DOHH2 (cell line): ENCODE measurements around the gene DNAJC25.

Source experiments
- H3F3A ChIP-seq: fragments of 200-600 bp; sonication (generic), shearing (Covaris generic); 2 replicates; pipeline ENCODE4 v1.6.0; 2016; ENCODE audit warnings: antibody characterized with exemption, mild to moderate bottlenecking; ENCODE audit not compliant: control insufficient read depth, insufficient read depth
- H3K27ac ChIP-seq: fragments of 200-600 bp; sonication (generic); 2 replicates; pipeline ENCODE4 v1.5.1; 2014; ENCODE audit warnings: low read depth, mild to moderate bottlenecking, low read length, moderate library complexity
- H3K27me3 ChIP-seq: fragments of 200-600 bp; sonication (generic); 2 replicates; pipeline ENCODE4 v1.6.1; 2014; ENCODE audit warnings: mild to moderate bottlenecking, low read length, mixed read lengths; ENCODE audit not compliant: control insufficient read depth
- H3K36me3 ChIP-seq: fragments of 200-600 bp; sonication (generic); 2 replicates; pipeline ENCODE4 v1.6.1; 2014; ENCODE audit warnings: mild to moderate bottlenecking, low read length, moderate library complexity, mixed read lengths; ENCODE audit not compliant: control insufficient read depth
- H3K4me1 ChIP-seq: fragments of 200-600 bp; sonication (generic); 2 replicates; pipeline ENCODE4 v1.6.1; 2014; ENCODE audit warnings: mild to moderate bottlenecking, low read length, mixed read lengths; ENCODE audit not compliant: control insufficient read depth
- H3K4me2 ChIP-seq: fragments of 200-600 bp; sonication (generic); 2 replicates; pipeline ENCODE4 v1.6.0; 2014; ENCODE audit warnings: mild to moderate bottlenecking, low read length, moderate library complexity
- H3K4me3 ChIP-seq: fragments of 200-600 bp; sonication (generic); 2 replicates; pipeline ENCODE4 v1.5.1; 2014; ENCODE audit warnings: mild to moderate bottlenecking, low read length, mixed read lengths
- H3K79me2 ChIP-seq: fragments of 200-600 bp; sonication (generic); 2 replicates; pipeline ENCODE4 v1.6.1; 2014; ENCODE audit warnings: mild to moderate bottlenecking, low read length, mixed read lengths; ENCODE audit not compliant: control insufficient read depth
- H3K9me2 ChIP-seq: fragments of 200-600 bp; sonication (generic); replicated peaks from 2 replicates; pipeline ENCODE4 v1.6.1; 2014; ENCODE audit warnings: mild to moderate bottlenecking, low read length, mixed read lengths; ENCODE audit not compliant: control insufficient read depth
- H3K9me3 ChIP-seq: fragments of 200-600 bp; sonication (generic); 2 replicates; pipeline ENCODE4 v1.6.1; 2014; ENCODE audit warnings: antibody characterized with exemption, low read length, mixed read lengths; ENCODE audit not compliant: control insufficient read depth, insufficient read depth
- H4K20me1 ChIP-seq: fragments of 200-600 bp; sonication (generic); 2 replicates; pipeline ENCODE4 v1.6.0; 2014; ENCODE audit warnings: low read depth, mild to moderate bottlenecking, antibody characterized with exemption, low read length, moderate library complexity; ENCODE audit not compliant: control insufficient read depth, insufficient read depth
- CTCF ChIP-seq: fragments of 200-600 bp; sonication (generic); IDR thresholded peaks from one replicate; pipeline ENCODE4 v1.5.1; 2014; ENCODE audit warnings: antibody characterized with exemption, mild to moderate bottlenecking, low read depth, low read length; ENCODE audit not compliant: poor library complexity, severe bottlenecking
- EZH2phosphoT487 ChIP-seq: fragments of 200-600 bp; sonication (generic); IDR thresholded peaks from 2 replicates; pipeline ENCODE4 v1.6.1; 2017; ENCODE audit warnings: borderline replicate concordance, mild to moderate bottlenecking, antibody characterized with exemption, low read length, moderate library complexity, mixed read lengths

Gene DNAJC25

DNA sequence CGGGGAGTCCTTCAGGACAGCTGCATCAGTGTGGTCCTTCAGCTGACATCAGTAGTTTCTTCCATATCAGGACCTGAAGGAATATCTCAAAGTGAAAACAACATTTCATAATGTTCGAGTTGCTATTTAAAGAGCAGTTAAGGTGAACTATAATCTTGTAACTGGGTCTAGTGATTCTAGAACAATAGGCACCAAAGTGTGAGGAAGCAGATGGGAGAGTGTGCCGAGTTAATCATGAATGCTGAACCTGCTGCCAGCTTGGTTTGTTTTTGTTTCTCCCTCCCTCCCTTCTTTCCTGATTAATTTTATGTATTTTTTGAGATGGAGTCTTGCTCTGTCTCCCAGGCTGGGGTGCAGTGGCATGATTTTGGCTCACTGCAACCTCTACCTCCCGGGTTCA lies 28.1 kb upstream of the DNAJC25 start:
- H3K79me2 ChIP-seq = no peaks in the 10 kb centered on the region
- no peak for TF ChIP-seq CTCF
- no peak for TF ChIP-seq EZH2phosphoT487
- no peaks in the 10 kb centered on the region for H3F3A ChIP-seq
- H3K27ac ChIP-seq = no peak overlapping the region
- H3K4me2 ChIP-seq = no peak overlapping the region
- H3K27me3 ChIP-seq = peaks cover 27% of the 10 kb centered on the region
- peaks cover 9% of the 10 kb centered on the region for H3K4me1 ChIP-seq
- no peak overlapping the region for H3K4me3 ChIP-seq
- no peaks in the 10 kb centered on the region for H3K9me2 ChIP-seq
- no peaks in the 10 kb centered on the region for H3K36me3 ChIP-seq
- no peaks in the 10 kb centered on the region for H4K20me1 ChIP-seq
- no peaks in the 10 kb centered on the region for H3K9me3 ChIP-seq

GRCh38 chr9:111604054-111604615 lies 27.0 kb upstream of the DNAJC25 start:
- no peaks in the 10 kb centered on the region for H3K4me1 ChIP-seq
- H3K4me2 ChIP-seq = no peak overlapping the region
- H3F3A ChIP-seq = no peaks in the 10 kb centered on the region
- no peaks in the 10 kb centered on the region for H3K9me2 ChIP-seq
- H4K20me1 ChIP-seq = no peaks in the 10 kb centered on the region
- H3K36me3 ChIP-seq = no peaks in the 10 kb centered on the region
- TF ChIP-seq EZH2phosphoT487 (no peak), CTCF (no peak)
- H3K9me3 ChIP-seq = no peaks in the 10 kb centered on the region
- no peak overlapping the region for H3K4me3 ChIP-seq
- H3K27me3 ChIP-seq = peaks cover 16% of the 10 kb centered on the region
- no peaks in the 10 kb centered on the region for H3K79me2 ChIP-seq
- no peak overlapping the region for H3K27ac ChIP-seq

DNA sequence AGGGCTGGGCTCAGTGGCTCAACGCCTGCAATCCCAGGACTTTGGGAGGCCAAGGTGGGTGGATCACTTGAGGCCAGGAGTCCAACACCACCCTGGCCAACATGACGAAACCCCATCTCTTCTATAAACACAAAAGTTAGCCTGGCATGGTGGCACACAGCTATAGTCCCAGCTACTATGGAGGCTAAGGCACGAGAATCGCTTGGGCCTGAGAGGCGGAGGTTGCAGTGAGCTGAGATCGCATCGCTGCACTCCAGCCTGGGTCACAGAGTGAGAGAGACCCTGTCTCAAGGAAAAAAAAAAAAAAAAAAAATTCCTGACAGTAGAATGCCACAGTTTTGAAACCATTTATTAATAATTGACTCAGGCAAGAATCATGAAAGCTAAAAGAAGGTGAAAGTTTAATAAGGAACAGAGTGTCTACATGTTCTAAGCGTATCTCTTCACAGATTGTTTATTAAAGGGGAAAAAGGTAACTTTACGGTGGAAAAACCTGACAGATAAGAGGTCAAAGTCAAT lies 26.0 kb upstream of the DNAJC25 start:
- no peaks in the 10 kb centered on the region for H3K4me1 ChIP-seq
- H3F3A ChIP-seq = no peaks in the 10 kb centered on the region
- H3K27me3 ChIP-seq = peaks cover 9% of the 10 kb centered on the region
- no peaks in the 10 kb centered on the region for H3K9me2 ChIP-seq
- no peaks in the 10 kb centered on the region for H4K20me1 ChIP-seq
- no peaks in the 10 kb centered on the region for H3K79me2 ChIP-seq
- no peak overlapping the region for H3K4me2 ChIP-seq
- no peak overlapping the region for H3K27ac ChIP-seq
- no peak overlapping the region for H3K4me3 ChIP-seq
- no peak for TF ChIP-seq CTCF
- no peak for TF ChIP-seq EZH2phosphoT487
- no peaks in the 10 kb centered on the region for H3K36me3 ChIP-seq
- H3K9me3 ChIP-seq = no peaks in the 10 kb centered on the region
